ENCODE data around the gene SDCBP2.

Gene SDCBP2

DNA sequence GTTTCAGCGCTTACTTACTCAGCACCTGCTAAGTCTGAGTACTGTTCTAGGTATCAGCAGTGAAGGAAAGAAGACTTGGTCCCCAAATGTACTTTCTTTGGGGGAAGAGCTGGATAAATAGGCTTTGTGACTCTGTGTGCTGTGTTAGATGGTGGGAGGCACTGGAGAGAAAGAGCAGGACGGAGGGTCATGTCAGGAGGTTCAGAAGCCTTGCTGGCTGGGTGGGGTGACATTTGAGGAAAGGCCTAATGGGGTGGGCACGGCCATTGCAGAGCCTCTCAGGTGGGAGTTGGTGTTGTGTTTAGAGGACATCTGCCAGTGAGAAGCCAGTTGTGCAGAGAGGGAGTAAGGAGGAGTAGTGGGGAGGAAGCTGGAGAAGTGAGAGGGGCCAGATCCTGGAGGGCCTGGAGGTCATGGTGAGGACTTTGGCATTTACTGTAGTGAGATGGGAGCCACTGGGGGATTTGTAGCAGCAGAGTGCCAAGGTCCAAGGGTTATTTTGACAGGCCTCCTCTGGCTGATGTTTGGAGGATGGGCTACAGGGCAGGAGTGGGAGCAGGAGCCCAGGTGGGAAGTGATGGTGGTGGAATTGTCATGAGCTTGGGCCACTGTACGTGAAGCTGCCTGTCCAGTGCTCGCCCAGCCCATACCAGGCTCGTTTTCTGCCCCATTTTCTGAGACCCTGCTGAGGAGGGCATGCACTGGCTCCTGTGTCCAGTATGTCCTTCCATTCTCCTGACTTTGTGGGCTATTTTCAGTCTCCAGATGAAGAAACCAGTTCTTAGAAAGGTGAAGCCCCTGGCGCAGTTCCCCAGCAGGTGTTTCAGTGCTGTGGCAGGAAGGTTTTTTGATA, 886 bp downstream of the SDCBP2 start:
- no peak for FAIRE-seq

DNA sequence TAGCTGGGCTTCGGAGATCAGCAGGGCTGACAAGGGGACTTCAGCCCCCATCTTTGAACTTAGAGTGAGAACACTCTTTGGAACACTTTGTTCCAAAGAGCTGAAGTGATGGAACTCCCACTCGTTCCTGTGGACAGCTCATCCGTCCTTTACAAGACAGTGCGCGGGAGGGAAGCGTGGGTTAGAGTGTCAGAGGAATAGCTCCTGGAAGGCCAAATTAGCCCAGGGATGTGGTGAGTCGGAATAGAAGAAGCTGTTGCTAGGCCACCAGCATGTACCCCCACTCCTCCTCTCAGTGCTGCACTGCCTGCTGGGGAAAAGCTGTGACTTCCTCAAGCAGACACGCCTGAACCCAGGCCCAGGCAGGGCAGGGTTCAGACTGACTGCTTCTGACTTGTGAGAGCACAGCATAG, 1.7 kb downstream of the SDCBP2 start:
- FAIRE-seq: no peak

- no peak for FAIRE-seq
These were observed 2.7 kb downstream of the SDCBP2 start for GRCh38 chr20:1326031-1326930.

- FAIRE-seq: peak; percentile 5
These were observed 3.5 kb downstream of the SDCBP2 start for GRCh38 chr20:1325173-1326030.

DNA sequence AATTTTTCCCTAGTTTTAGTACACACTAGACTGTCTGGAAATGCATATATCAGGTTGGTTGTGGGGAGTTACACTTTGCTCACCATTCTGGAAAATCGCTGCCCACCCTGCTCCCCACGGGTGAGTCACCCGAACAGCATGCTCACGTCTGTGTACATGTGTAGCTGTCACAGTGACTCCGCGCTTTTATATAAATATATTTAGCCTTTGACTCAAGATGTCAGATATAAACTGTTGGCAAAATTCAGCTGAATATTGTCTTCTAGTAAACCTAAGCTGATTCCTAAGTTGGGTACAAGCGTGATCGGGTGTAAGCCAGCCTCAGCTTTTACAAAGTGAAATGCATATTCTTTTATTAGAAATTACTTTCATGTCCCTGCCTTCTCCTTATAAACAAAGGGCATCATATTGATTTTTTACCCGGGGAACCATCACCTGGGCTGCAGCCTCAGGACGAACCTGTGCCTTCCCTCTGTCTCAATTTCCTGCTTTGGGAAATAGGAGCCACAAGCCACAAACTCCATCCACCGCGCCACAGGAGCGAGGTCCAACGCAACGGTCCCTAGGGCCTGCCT, 4.3 kb downstream of the SDCBP2 start:
- FAIRE-seq: no peak

- FAIRE-seq: no peak
These were observed 4.9 kb downstream of the SDCBP2 start for GRCh38 chr20:1323830-1324597.

- no peak for FAIRE-seq
These were observed 5.7 kb downstream of the SDCBP2 start for GRCh38 chr20:1323256-1323655.

DNA sequence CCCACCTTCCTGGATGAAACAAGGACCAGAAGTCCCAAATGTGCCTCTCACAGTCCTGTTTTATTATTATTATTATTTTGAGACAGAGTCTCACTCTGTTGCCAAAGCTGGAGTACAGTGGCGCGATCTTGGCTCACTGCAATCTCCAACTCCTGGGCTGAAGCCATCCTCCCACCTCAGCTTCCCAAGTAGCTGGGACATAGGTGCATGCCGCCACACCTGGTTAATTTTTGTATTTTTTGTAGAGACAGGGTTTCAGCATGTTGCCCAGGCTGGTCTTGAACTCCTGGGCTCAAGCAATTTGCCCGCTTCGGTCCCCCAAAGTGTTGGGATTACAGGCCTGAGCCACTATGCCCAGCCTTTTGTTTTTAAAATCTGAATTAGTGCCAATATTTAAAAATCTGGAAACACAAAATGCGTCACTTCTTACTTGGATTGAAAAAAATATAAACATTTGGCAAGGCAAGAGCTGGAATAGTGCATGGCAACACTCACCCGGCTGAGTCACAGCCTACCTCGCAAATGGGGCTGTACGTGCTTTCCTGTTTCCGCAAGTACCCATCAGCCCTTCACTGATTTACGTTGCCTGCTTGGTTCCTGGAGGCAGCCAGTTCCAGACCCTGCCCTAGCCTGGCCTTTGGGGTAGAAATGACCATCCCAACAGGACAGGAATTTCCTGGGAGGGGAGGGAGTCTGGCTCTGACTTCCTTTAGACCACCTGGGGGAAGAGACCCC, 6.3 kb downstream of the SDCBP2 start:
- FAIRE-seq: no peak

GRCh38 chr20:1321654-1321939, 7.3 kb downstream of the SDCBP2 start:
- no peak for FAIRE-seq

GRCh38 chr20:1320902-1321653, 7.9 kb downstream of the SDCBP2 start:
- no peak for FAIRE-seq

DNA sequence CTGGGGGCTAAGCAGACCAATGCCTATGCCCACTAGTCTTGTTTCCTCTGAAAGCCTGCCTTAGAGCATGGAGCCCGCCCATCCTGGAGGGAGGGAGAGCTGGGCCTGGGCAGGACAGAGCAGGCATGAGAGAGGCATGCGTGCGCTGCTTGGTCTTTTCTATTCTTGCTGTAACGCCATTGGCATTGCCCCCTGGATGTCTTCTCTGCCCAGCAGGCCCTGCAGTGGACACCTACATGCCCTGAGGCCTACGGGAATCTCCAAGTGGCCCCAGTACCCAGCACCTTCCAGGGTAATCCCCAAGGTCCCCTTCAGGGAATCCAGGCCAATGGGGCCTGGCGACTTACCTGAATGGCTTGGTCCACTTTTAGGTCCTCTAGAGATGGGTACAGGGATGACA, 8.9 kb downstream of the SDCBP2 start:
- no peak for FAIRE-seq

DNA sequence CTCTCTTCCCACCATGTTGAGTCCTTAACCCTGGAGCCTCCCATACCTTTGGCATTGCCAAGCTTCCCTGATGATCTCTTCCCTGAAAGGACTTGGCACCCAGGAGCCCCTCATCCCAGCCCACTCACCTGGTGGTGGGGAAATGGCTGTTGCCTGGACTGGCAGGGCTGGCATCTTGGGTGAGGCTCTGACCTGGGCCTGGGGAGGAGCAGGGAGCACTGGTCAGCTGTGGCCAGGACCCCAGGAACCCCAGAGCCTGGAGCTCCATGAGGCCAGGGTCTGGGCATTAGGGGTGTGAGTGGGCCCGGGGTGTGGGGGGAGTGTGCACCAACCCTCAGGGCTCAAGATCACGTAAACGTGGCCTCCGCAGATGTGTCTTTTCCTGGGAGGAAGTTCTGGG, 9.5 kb downstream of the SDCBP2 start:
- FAIRE-seq: no peak

- FAIRE-seq: no peak
These were observed 9.9 kb downstream of the SDCBP2 start for GRCh38 chr20:1319051-1319450.

- FAIRE-seq: no peak
These were observed 11.2 kb downstream of the SDCBP2 start for GRCh38 chr20:1317545-1318255.

- no peak for FAIRE-seq
These were observed 13.1 kb downstream of the SDCBP2 start for GRCh38 chr20:1315804-1316203.

- no peak for FAIRE-seq
These were observed 15.5 kb downstream of the SDCBP2 start for GRCh38 chr20:1313236-1313964.

- no peak for FAIRE-seq
These were observed 16.1 kb downstream of the SDCBP2 start for GRCh38 chr20:1312904-1313235.

- FAIRE-seq: no peak
These were observed 16.6 kb downstream of the SDCBP2 start for GRCh38 chr20:1312308-1312707.
